A673 (cell line): ENCODE results near the gene SLC24A5. TPM values are rescaled to one million over a fixed set of nuclear protein-coding genes. Genes with fewer than 3 reads are reported as not detected.

Source experiments
- BruUV-seq: library from RNA; stranded (reverse); fragments of 400-500 nt; replicated peaks from 2 replicates; lab custom pipeline; 2021; lab: Mats Ljungman, UMichigan
- CTCF ChIA-PET: fragments of 300-600 bp; sonication (Branson Sonifier 250); formaldehyde crosslinking; loops from one replicate; lab custom pipeline; 2022; ENCODE audit warnings: antibody characterized with exemption; lab: Charles Lee
- POLR2A ChIA-PET: fragments of 300-600 bp; sonication (Branson Sonifier 250); formaldehyde crosslinking; loops from one replicate; lab custom pipeline; 2022; ENCODE audit warnings: antibody characterized with exemption; ENCODE audit not compliant: low non-redundant PET; lab: Charles Lee
- DNase-seq: peaks from one replicate; pipeline ENCODE4 v3.0.0-alpha.2; 2015; ENCODE audit warnings: low spot score
- H3K27ac ChIP-seq: fragments of 200-600 bp; sonication (generic); 2 replicates; pipeline ENCODE4 v1.5.1; 2016; ENCODE audit warnings: mixed run types, low read depth, mild to moderate bottlenecking, mixed read lengths, antibody characterized with exemption, low read length; ENCODE audit not compliant: poor library complexity, severe bottlenecking
- H3K27me3 ChIP-seq: fragments of 200-600 bp; sonication (generic); replicated peaks from 2 replicates; pipeline ENCODE4 v1.6.1; 2017; ENCODE audit warnings: mixed run types, low read depth, mild to moderate bottlenecking, mixed read lengths, antibody characterized with exemption, low read length; ENCODE audit not compliant: insufficient read depth, poor library complexity
- H3K36me3 ChIP-seq: fragments of 200-600 bp; sonication (generic); 2 replicates; pipeline ENCODE4 v1.6.1; 2016; ENCODE audit warnings: mixed run types, mild to moderate bottlenecking, mixed read lengths, antibody characterized with exemption, low read length; ENCODE audit not compliant: insufficient read depth, poor library complexity, severe bottlenecking
- H3K4me1 ChIP-seq: fragments of 200-600 bp; sonication (generic); 2 replicates; pipeline ENCODE4 v1.6.1; 2017; ENCODE audit warnings: mixed run types, mild to moderate bottlenecking, mixed read lengths, antibody characterized with exemption, low read length; ENCODE audit not compliant: insufficient read depth, poor library complexity, severe bottlenecking
- H3K4me3 ChIP-seq: fragments of 200-600 bp; sonication (generic); 2 replicates; pipeline ENCODE4 v1.5.1; 2016; ENCODE audit warnings: low read depth, mixed run types, mild to moderate bottlenecking, mixed read lengths, low read length; ENCODE audit not compliant: poor library complexity, severe bottlenecking
- H3K9me3 ChIP-seq: fragments of 200-600 bp; sonication (generic); 2 replicates; pipeline ENCODE4 v1.6.1; 2016; ENCODE audit warnings: mixed run types, low read depth, mild to moderate bottlenecking, mixed read lengths, antibody characterized with exemption, low read length; ENCODE audit not compliant: poor library complexity, severe bottlenecking
- CTCF ChIP-seq: fragments of 300-800, 200-600 bp; sonication (generic); conservative IDR thresholded peaks from 2 replicates; pipeline ENCODE4 v1.5.1; 2017; ENCODE audit warnings: low read depth, mild to moderate bottlenecking, antibody characterized with exemption, low read length, moderate library complexity, mixed read lengths
- EZH2 ChIP-seq: fragments of 200-600 bp; sonication (generic); IDR thresholded peaks from 2 replicates; pipeline ENCODE4 v1.6.1; 2017; ENCODE audit warnings: borderline replicate concordance, low read depth, mild to moderate bottlenecking, mixed read lengths, antibody characterized with exemption, low read length; ENCODE audit not compliant: poor library complexity, severe bottlenecking
- intact Hi-C: fragments of 100-400 bp; cut with micrococcal nuclease; formaldehyde crosslinking; loops from one replicate; pipeline ENCODE4 v1.10.0; 2022; ENCODE audit not compliant: unreplicated experiment
- total RNA-seq: library from RNA; stranded (reverse); gene quantifications from 2 replicates; pipeline ENCODE4 v1.2.3, GENCODE V29; 2021

Gene SLC24A5
- total RNA-seq, 1 experiment from 2014 or later = not detected

- no peaks in the 10 kb centered on the region for H3K27me3 ChIP-seq
- H3K27ac ChIP-seq = no peak overlapping the region
- no peaks in the 10 kb centered on the region for H3K36me3 ChIP-seq
- ChIA-PET CTCF (interaction anchor here (1.4 kb wide), 1 partner anchor 9 kb away, joined by 4 read pairs; no protein-coding TSS in a partner anchor), POLR2A (no interaction called here)
- intact Hi-C loops = no loop called here
- no peaks in the 10 kb centered on the region for H3K4me1 ChIP-seq
- H3K9me3 ChIP-seq = no peaks in the 10 kb centered on the region
- peak; percentile 52 for DNase-seq
- no TSS peak for BruUV-seq
- H3K4me3 ChIP-seq = no peak overlapping the region
- TF ChIP-seq CTCF = no peak
- no peak for TF ChIP-seq EZH2
These were observed 44.3 kb upstream of the SLC24A5 start for GRCh38 chr15:48076454-48076853.

GRCh38 chr15:48077616-48078184, 43.1 kb upstream of the SLC24A5 start:
- Histone ChIP-seq H3K4me1 (no peaks in the 10 kb centered on the region), H3K9me3 (no peaks in the 10 kb centered on the region), H3K36me3 (no peaks in the 10 kb centered on the region), H3K4me3 (no peak overlapping the region), H3K27me3 (no peaks in the 10 kb centered on the region), H3K27ac (no peak overlapping the region)
- intact Hi-C loops = no loop called here
- TF ChIP-seq EZH2 (no peak), CTCF (no peak)
- ChIA-PET CTCF (no interaction called here), POLR2A (no interaction called here)
- no TSS peak for BruUV-seq
- DNase-seq = no peak

GRCh38 chr15:48084759-48085590, 35.8 kb upstream of the SLC24A5 start:
- intact Hi-C loops = loop anchor here (2.0 to 10.0 kb wide), 3 partner anchors 93 to 888 kb away; partner anchors contain the start of gene SEMA6D
- POLR2A ChIA-PET = no interaction called here

More at GRCh38 chr15:48084759-48085590, 35.8 kb upstream of the SLC24A5 start:
- no TSS peak for BruUV-seq
- no peak overlapping the region for H3K4me3 ChIP-seq
- TF ChIP-seq EZH2 (no peak), CTCF (peak; percentile 75)
- H3K9me3 ChIP-seq = no peaks in the 10 kb centered on the region
- no peaks in the 10 kb centered on the region for H3K36me3 ChIP-seq
- CTCF ChIA-PET = interaction anchor here (0.5 to 1.6 kb wide), 13 partner anchors 9 to 890 kb away, joined by 3 to 20 read pairs (median 4); no protein-coding TSS in a partner anchor
- no peak overlapping the region for H3K27ac ChIP-seq
- H3K4me1 ChIP-seq = no peaks in the 10 kb centered on the region
- no peaks in the 10 kb centered on the region for H3K27me3 ChIP-seq
- DNase-seq = peak; percentile 73
